SU-DHL-6 (cell line): ENCODE data around the gene NACC2.

Experiments used
- H2AFZ ChIP-seq: fragments of 200-600 bp; sonication (generic); 2 replicates; pipeline ENCODE4 v1.6.1; 2014; ENCODE audit warnings: low read depth, mild to moderate bottlenecking, moderate library complexity, mixed read lengths, antibody characterized with exemption, low read length; ENCODE audit not compliant: severe bottlenecking
- H3F3A ChIP-seq: fragments of 200-600 bp; shearing (Covaris generic); 2 replicates; pipeline ENCODE4 v1.6.0; 2016; ENCODE audit warnings: antibody characterized with exemption, mild to moderate bottlenecking; ENCODE audit not compliant: insufficient read depth
- H3K27ac ChIP-seq: fragments of 200-600 bp; sonication (generic); 2 replicates; pipeline ENCODE4 v1.5.1; 2016; ENCODE audit warnings: low read depth, mild to moderate bottlenecking, low read length, moderate library complexity, mixed read lengths
- H3K27me3 ChIP-seq: fragments of 200-600 bp; sonication (generic), shearing (Covaris generic); 2 replicates; pipeline ENCODE4 v1.6.0; 2014; ENCODE audit warnings: mild to moderate bottlenecking, low read length
- H3K36me3 ChIP-seq: fragments of 200-600 bp; sonication (generic); 2 replicates; pipeline ENCODE4 v1.6.1; 2014; ENCODE audit warnings: mild to moderate bottlenecking, low read length, mixed read lengths
- H3K4me2 ChIP-seq: fragments of 300-600, 200-600 bp; shearing (Covaris generic), sonication (generic); 2 replicates; pipeline ENCODE4 v1.6.0; 2014; ENCODE audit warnings: low read length, low read depth, mild to moderate bottlenecking; ENCODE audit not compliant: poor library complexity, severe bottlenecking
- H3K4me3 ChIP-seq: fragments of 200-600 bp; sonication (generic); 2 replicates; pipeline ENCODE4 v1.5.1; 2014; ENCODE audit warnings: antibody characterized with exemption, low read length, mild to moderate bottlenecking, mixed read lengths; ENCODE audit not compliant: insufficient read depth, poor library complexity, severe bottlenecking
- H3K79me2 ChIP-seq: fragments of 200-600 bp; sonication (generic); 2 replicates; pipeline ENCODE4 v1.6.1; 2014; ENCODE audit warnings: mild to moderate bottlenecking, low read length, moderate library complexity; ENCODE audit not compliant: insufficient read depth
- H3K9ac ChIP-seq: fragments of 200-600 bp; sonication (generic); 2 replicates; pipeline ENCODE4 v1.7.0; 2014; ENCODE audit warnings: mild to moderate bottlenecking, low read length
- H3K9me2 ChIP-seq: fragments of 200-600 bp; sonication (generic); replicated peaks from 2 replicates; pipeline ENCODE4 v1.6.1; 2014; ENCODE audit warnings: low read length; ENCODE audit not compliant: insufficient read depth
- H3K9me3 ChIP-seq: fragments of 200-600 bp; sonication (generic); 2 replicates; pipeline ENCODE4 v1.6.1; 2014; ENCODE audit warnings: low read length, mixed read lengths; ENCODE audit not compliant: insufficient read depth
- H4K20me1 ChIP-seq: fragments of 200-600 bp; sonication (generic); 2 replicates; pipeline ENCODE4 v1.6.1; 2014; ENCODE audit warnings: low read depth, mild to moderate bottlenecking, antibody characterized with exemption, low read length, moderate library complexity, mixed read lengths
- EZH2phosphoT487 ChIP-seq: fragments of 200-600 bp; sonication (generic), shearing (Covaris generic); conservative IDR thresholded peaks from 2 replicates; pipeline ENCODE4 v1.6.1; 2018; ENCODE audit warnings: mild to moderate bottlenecking, antibody characterized with exemption, low read length, moderate library complexity, mixed read lengths
- TF ChIP-seq, protein P1 (sequence below): fragments of 200-600 bp; sonication (generic); IDR thresholded peaks from one replicate; pipeline ENCODE4 v1.5.1; 2017; ENCODE audit warnings: antibody characterized with exemption, mild to moderate bottlenecking, low read length, moderate library complexity; ENCODE audit not compliant: insufficient read depth, poor library complexity, severe bottlenecking

Gene NACC2

DNA sequence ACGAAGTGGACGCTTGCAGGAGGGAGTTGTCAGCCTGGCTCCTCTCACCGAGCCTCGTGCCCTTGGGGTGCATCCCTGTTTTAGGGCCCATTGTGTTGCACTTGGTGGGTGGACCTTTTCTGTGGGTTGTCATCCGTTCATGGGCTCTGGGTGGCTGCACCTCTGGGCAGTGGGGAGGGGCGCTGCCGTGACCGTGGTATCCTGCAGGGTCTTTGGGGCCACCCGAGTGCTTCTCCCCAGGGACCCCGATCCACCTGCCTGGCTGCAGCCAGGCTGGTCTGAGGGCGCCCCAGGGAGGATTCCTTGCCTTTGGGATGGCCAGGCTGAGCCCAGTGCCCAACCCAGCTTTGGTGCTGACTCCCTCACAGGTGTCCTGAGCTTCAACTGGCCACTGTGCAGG is 92.9 kb downstream of the NACC2 start:
- no peaks in the 10 kb centered on the region for H3K36me3 ChIP-seq

GRCh38 chr9:136001231-136001630 is 93.9 kb downstream of the NACC2 start:
- Histone ChIP-seq H2AFZ (no peak overlapping the region), H3K9me3 (no peaks in the 10 kb centered on the region), H3K9ac (no peak overlapping the region), H3K79me2 (no peaks in the 10 kb centered on the region), H3F3A (no peaks in the 10 kb centered on the region), H3K27ac (no peak overlapping the region), H3K4me3 (no peak overlapping the region), H3K27me3 (no peaks in the 10 kb centered on the region), H3K36me3 (no peaks in the 10 kb centered on the region), H3K4me2 (no peak overlapping the region), H3K9me2 (no peaks in the 10 kb centered on the region), H4K20me1 (no peaks in the 10 kb centered on the region)
- TF ChIP-seq EZH2phosphoT487, result no peak
- TF ChIP-seq, protein P1, sequence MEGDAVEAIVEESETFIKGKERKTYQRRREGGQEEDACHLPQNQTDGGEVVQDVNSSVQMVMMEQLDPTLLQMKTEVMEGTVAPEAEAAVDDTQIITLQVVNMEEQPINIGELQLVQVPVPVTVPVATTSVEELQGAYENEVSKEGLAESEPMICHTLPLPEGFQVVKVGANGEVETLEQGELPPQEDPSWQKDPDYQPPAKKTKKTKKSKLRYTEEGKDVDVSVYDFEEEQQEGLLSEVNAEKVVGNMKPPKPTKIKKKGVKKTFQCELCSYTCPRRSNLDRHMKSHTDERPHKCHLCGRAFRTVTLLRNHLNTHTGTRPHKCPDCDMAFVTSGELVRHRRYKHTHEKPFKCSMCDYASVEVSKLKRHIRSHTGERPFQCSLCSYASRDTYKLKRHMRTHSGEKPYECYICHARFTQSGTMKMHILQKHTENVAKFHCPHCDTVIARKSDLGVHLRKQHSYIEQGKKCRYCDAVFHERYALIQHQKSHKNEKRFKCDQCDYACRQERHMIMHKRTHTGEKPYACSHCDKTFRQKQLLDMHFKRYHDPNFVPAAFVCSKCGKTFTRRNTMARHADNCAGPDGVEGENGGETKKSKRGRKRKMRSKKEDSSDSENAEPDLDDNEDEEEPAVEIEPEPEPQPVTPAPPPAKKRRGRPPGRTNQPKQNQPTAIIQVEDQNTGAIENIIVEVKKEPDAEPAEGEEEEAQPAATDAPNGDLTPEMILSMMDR, result no peak

More for the DNA sequence above, 92.9 kb downstream of the NACC2 start:
- Histone ChIP-seq H4K20me1 (no peaks in the 10 kb centered on the region), H3K4me3 (no peak overlapping the region), H3K79me2 (no peaks in the 10 kb centered on the region), H3K4me2 (no peak overlapping the region), H2AFZ (no peak overlapping the region), H3K27me3 (no peaks in the 10 kb centered on the region), H3K9me3 (no peaks in the 10 kb centered on the region), H3K9me2 (no peaks in the 10 kb centered on the region), H3K9ac (no peak overlapping the region), H3K27ac (no peak overlapping the region), H3F3A (no peaks in the 10 kb centered on the region)
- TF ChIP-seq, protein P1, result no peak
- no peak for TF ChIP-seq EZH2phosphoT487

GRCh38 chr9:135998410-135999071 is 96.5 kb downstream of the NACC2 start:
- H3K4me3 ChIP-seq, result no peak overlapping the region
- H3K9me2 ChIP-seq, result no peaks in the 10 kb centered on the region
- TF ChIP-seq, protein P1, result no peak
- TF ChIP-seq EZH2phosphoT487, result no peak
- H3K36me3 ChIP-seq, result no peaks in the 10 kb centered on the region
- H3K27ac ChIP-seq, result no peak overlapping the region
- no peaks in the 10 kb centered on the region for H3K79me2 ChIP-seq
- H3K9me3 ChIP-seq, result no peaks in the 10 kb centered on the region
- H3K4me2 ChIP-seq, result no peak overlapping the region
- no peaks in the 10 kb centered on the region for H3F3A ChIP-seq
- H3K27me3 ChIP-seq, result no peaks in the 10 kb centered on the region
- no peaks in the 10 kb centered on the region for H4K20me1 ChIP-seq
- no peak overlapping the region for H3K9ac ChIP-seq
- no peak overlapping the region for H2AFZ ChIP-seq
